Activated effector memory CD4-positive, alpha-beta T cell treated with Interleukin-2 at 50 U/mL for 16 hours (primary cell): ENCODE measurements around the gene SLC44A3.
A peak's percentile ranks its signal among the peaks of the same experiment; 100 is the strongest.
"Not testable (repeated sequence)": the region's sequence is repeated elsewhere in the genome, so short reads cannot be mapped to it uniquely, and the experiment has no call there.

Experiments
- DNase-seq: peaks from one replicate; pipeline ENCODE4 v3.0.0-alpha.2; 2020

Gene SLC44A3

DNA sequence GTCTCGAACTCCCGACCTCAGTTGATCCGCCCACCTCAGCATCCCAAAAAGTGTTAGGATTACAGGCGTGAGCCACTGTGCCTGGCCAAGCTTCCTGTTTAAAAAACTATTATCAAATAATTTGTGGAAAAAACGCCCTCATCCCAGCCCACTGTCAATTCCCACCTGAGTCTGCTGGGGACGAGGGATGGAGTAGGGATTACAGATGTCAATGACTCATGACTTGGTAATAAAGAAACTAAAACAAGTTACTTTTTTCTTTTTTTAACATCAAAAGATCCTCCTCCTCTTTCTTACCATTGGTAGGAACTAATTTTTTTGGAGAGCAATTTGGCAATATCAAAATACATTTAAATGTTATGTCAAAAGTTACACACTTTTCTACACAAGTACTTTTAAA lies 97.1 kb downstream of the SLC44A3 start:
- no peak for DNase-seq

DNA sequence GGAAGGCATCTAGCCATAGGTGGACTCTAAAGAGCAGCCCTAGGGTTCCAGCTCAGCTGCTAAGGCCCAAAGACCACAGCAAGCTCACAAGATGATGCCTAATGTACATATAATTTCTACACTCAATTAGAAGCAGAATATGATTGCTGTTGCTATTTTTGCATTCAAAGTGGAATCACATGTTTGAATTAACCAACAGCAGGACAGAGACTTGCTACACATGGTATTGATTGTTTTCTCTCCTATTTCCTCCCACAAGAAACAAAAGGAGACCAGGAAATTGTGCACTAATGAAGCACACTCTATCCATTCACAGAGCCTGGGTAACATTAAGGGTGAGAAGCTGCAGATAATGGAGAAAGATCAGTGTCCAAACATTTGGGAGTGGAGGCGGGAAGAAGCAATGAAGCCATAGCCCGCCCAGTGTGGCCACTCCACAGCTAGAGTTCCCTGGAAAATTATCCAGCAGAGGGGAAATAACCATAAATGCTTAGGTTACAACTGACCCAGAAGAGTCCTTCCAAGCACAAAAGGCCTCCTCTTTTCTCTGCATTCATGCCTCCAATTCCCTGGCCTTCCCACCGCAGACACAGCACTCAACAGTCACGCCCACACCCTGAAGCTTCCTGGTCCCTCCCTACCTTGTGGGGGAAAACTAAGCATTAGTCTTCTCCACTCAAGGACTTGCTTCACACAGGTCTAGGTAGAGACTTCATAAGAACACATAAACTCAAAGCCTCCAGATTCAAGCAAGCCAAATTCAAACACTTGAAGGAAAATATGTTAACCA lies 99.3 kb downstream of the SLC44A3 start:
- no peak for DNase-seq

DNA sequence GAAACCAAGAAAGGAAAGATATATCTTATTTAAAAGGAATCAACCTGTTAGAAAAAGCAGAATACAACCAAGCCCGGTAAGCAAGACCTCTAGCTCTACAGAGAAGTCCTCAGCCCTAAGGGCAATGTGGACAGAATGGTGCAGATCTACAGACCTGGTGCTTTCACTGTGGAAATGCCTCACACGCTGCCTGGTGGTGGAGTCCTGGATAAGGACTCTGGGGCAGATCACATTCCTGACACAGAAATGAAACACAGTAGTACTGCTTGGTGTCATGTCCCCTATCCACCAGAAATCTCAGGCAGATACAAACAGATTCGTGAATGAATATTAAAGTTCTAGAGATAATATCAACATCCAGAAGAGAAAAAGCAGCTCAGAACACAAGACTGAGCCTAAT lies 99.9 kb downstream of the SLC44A3 start:
- DNase-seq, result no peak

DNA sequence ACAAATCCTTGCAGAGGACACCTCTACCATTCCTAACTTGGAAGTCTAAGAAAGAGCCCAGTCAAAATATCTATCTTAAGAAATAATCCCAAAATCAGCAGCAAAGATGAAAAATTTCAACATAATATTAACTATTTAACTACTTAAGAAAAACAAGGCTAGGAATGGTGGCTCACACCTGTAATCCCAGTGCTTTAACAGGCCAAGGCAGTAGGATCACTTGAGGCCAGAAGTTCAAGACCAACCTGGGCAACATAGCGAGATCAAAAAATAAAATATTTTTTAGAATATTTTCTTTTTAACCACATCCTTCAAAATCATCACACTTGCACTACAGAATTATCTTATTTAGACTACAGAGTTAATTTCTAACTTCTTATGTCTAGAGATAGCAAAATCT lies 101.8 kb downstream of the SLC44A3 start:
- no peak for DNase-seq

DNA sequence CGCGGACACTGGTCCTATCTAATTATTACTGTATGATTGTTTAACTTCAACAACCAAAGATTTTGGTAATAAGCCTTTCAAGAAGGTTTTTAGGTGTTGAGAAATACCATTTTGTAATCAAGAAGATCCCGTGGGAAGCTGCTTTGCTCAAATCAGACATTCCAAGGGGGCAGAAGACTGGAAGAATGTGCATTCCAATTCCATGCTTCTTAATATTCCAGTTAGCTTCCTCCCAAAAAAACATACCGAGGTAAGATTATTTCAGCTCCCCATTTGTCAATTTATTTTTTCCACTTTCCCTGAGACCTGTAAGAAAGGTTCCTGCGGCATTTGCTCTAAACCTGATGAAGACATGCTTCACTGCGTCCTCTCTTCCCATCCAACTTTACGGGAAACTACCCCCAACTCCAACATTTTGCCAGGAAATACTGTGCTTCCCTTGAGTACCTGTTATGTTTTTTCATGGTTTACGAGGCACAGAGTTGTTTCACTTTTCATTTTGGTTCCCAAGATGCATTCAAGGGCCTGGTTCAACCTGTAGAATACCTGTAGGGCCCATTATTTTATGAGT lies 102.7 kb downstream of the SLC44A3 start:
- no peak for DNase-seq

DNA sequence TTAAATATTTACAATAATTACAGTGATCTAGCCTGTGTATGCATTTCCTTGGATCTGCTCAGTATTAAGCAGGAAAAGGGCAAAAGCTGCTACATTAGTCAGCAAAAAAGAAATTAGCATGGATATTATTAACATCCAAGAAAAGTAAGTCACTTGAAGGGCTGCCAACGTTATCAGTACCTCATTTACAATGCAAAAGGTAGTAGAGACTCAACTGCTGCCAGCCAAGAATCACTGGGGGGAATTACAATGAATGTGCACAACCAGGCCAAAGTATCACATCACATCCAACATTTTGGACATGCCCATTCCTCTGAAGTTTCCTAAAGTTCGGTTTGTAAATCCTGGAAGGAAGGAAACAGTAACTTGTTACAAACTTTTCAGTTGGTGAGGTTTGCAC lies 104.8 kb downstream of the SLC44A3 start:
- DNase-seq, result no peak

DNA sequence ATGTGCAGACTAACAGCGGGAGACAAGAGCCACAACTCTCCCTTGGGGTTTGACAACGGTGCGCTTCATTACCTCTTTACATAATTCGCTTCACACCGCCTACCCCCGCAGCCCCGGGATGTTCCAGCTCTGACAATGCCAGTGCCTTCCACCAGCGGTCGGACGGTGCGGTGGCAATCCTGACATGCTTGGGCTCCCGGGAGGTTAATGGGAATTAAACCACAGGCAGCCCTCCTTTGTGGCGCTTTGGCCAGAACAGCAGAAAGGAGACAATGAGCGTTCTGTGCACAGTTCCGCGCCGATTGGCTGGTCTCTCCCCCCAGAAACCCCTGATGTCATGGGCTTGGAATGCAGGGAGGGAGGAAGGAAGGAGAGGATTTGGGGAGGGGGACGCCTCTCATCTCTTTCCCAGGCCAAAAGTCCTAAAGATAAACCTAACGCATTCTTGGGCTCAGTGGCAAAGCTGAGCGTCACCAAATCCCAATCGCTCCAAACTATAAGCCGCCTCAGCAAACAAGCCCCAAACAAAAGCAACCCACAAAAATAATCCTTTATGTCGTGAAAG lies 105.5 kb downstream of the SLC44A3 start:
- no peak for DNase-seq

DNA sequence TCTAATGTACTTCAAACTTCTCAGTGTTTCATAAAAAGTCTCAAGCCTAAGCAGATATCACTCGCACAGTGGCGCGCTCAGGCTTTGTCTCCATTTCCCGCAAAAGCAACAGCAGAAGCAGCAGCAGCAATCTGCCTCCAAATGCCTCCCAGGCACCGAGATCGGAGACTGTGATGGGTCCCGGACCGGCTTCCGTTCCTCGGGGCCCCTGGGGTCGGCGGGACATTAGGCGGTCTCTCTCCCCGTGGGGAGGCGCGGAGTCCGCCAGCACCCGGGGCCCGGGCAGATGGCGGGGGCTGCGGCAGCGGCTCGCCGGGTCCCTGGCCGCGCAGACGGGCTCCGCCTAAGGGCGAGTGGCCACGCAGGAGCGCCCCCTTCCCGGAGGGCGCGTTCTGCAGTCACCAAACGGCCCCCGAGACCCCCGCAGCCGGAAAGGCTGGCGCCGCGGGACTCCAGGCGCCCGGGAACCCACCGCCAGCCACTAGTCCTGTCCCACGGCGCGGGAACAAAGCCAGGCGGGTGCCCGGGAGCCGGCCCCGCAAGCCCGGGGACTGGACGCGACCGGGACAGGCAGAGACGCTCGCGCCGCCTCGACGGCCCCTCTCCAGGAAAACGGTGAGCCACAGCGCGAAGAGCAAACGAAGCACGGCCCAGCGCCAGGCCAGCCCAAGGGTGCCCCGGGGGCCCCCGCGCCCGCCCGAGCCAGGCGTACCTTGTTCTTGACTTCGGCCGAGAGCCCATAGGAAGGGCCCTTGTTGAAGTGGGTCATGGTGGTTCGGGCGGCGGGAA lies 106.2 kb downstream of the SLC44A3 start:
- no peak for DNase-seq

DNA sequence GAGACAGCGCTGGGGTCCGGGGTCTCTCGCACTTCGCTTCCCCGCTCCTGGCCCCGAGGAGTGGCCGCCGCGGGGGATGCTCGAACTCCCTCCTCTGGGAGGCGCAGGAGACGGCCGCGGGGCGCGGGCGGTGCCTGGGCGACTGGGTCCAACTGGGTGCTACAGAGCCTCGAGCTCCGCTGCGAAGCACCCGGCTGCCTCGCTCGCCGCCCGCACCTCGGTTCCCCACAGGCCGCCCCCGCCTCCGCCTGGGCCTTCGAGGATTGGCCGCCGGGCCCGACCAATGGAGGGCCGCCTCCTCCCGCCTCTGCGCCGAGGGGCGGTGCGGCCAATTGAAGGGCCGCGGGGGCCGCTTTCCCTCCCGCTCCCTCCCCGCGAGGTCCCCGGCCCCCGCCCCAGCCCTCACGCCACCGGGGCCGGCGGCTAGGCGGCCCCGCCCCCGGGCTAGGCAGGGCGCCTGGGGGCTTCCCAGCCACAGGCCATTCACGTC lies 106.8 kb downstream of the SLC44A3 start, which contains the start of gene CNN3:
TSS of gene CNN3 (minus strand) at position 196 of the 490 bp plus-strand sequence. CDS start 216 bp downstream, outside the sequence.
- peak; percentile 19 for DNase-seq

DNA sequence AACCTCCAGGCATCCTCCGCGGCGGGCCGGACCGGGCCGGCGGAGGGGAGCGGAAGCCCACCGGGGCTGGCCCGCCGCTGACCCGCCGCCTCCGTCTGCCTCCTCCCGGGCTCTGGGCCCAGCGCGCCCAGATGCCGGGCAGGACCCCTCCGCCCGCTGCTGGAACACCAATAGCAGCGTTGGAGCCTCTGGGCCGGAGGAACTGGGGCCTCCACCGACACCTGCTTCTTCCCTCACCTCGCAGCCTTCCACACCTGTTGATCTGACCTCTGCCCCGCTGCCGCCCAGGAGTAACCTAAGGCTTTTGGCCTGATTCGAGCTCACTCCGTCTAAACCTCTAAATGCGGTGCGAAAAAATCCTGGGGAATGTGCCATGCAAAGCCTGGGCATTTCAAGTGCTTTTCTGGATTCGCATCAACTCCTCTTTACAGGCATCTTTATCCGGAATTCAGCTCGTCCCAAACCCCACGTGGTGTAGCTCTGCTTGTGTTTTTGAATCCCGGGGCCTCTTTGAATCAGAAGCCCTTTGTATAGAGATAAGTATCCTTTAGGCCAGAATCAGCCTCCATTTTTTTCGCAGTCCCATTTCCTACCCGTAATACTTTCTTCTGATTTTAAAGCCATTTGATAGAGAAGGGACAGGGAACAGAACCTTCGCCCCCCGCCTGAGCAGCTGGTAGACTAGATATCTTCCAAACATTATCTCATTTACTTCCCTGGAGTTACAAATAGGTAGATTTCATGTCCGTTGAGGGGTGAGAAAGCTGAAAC lies 107.4 kb downstream of the SLC44A3 start:
- DNase-seq, result no peak

DNA sequence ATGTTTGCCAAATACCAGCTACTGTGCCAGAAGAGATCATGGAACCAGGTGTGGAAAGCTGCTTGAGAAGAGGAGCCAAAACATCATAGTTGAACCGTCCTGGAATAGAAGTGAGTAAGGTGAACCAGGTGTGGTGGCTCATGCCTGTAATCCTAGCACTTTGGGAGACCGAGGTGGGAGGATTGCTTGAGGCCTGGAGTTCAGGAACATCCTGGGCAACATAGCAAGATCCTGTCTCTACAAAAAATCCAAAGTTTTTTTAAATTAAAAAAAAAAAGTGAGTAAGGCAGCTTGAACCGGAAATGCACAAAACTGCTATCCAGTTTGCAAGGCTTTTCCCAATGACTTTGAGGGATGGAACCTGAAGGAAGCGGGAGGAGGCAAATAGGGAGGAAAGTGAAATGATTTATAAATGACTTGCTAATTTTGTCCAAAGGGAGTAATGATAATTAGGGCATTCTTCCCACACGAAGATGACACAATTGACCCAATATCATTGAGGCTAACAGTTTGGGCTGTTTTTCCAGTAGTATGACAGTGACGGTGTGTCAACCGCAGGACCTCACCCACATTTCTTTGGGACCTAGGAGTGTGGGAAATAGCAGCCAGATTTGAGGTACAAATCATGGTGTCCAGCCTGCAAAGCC lies 108.3 kb downstream of the SLC44A3 start:
- DNase-seq, result no peak

DNA sequence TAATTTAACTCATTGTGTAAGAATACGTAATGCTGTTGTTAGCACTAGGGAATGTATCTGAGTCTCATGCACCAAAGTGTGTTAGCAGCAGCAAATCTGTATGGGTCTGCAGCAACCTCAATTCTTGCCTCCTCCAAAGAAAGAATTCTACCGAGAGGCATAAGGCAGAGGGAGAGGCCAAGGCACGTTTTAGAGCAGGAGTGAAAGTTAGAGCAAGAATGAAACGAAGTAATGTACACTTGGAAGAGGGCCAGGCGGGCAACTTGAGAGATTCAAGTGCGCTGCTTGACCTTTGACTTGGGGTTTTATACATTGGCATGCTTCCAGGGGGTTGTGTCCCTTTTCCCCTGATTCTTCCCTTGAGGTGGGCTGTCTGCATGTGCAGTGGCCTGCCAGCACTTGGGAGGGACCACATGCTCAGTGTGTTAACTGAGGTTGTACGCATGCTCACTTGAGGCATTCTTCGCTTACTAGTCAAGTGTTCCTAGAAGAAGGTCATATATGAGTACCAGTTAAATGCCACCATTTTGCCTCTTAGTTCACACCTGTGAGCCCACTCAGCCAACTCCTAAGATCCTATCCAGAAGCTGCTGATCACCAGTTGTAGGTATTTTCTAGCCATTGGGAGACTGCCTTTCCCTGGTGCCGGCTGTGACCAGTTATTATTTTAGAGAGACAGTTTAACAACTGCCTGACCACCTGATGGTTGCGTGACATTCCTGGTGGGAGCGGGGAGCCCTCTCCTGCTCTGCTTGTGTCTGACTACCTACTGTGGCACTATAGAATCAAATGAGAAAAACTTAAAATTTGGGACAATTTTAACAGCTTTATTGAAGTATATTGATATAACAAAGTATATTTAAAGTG lies 109.4 kb downstream of the SLC44A3 start:
- DNase-seq, result no peak

DNA sequence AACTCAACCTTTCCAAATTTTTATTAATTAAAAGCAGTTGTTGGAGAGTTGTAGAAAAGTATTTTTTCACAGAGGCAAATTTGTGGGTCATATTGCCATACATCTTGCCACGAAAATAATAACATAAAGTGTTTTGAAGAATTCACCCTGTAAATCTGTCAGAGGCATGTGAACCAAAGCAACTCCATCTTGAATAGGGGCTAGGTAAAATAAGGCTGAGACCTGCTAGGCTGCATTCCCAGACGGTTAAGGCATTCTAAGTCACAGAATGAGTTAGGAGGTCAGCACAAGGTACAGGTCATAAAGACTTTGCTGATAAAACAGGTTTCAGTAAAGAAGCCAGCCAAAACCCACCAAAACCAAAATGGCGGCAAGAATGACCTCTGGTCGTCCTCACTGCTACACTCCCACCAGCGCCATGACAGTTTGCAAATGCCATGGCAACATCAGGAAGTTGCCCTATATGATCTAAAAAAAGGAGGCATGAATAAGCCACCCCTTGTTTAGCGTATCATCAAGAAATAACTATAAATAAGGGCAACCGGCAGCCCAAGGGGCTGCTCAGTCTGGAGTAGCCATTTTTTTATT lies 111.2 kb downstream of the SLC44A3 start:
- DNase-seq, result no peak

DNA sequence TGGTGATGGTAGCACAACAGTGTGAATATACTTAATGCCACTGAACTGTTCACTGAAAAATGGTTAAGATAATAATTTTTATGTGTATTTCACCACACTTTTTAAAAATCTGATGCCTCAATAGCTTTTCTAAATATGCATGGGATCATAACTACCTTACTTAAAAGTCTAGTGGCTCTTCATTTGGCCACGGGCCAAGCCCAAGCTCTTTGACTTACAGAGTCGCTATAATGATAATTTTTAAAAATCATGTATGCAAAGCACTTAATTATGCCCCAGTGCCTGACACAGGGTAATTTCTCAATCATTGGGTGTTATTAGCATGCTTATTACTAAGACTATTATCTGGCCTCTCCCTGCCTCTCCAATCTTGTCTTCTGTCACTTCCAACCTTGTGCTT lies 114.4 kb downstream of the SLC44A3 start:
- DNase-seq, result no peak

DNA sequence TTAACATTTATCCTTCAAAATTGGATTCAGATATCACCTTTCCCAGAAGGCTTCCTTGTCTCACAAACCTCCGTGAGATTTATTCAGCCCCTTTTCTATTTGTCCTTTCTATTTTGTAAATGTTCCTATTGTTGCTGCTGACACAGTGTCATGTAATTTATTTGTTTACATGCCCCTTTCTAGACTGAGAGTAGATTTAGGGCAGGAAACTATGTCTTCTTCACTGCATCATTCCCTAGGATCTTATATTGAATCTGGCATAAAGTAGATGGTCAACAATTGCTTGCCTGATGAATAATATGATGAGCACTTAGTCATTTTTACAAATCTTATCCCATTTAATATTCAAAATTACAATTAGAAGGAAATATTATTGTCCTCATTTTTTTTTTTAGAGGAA lies 114.9 kb downstream of the SLC44A3 start:
- DNase-seq, result no peak

DNA sequence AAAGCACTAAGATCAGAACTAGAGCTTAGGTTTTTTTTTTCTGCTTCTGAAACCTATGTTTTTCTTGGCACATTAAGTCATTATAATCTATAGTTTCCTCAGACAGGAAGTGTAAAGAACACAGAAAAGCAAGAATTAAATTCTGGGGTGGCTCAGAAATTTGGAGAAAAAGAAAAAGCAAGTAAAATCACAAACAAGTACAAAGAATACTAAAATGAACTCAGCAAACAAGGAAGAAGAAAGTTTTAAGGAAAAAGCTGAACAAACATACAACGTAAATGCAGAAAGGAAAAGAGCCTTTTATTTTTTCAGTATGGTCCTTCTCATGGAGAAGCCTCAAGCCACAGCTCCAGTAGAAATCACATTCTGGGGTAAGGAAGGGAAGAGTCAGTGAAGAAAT lies 115.3 kb downstream of the SLC44A3 start:
- no peak for DNase-seq

DNA sequence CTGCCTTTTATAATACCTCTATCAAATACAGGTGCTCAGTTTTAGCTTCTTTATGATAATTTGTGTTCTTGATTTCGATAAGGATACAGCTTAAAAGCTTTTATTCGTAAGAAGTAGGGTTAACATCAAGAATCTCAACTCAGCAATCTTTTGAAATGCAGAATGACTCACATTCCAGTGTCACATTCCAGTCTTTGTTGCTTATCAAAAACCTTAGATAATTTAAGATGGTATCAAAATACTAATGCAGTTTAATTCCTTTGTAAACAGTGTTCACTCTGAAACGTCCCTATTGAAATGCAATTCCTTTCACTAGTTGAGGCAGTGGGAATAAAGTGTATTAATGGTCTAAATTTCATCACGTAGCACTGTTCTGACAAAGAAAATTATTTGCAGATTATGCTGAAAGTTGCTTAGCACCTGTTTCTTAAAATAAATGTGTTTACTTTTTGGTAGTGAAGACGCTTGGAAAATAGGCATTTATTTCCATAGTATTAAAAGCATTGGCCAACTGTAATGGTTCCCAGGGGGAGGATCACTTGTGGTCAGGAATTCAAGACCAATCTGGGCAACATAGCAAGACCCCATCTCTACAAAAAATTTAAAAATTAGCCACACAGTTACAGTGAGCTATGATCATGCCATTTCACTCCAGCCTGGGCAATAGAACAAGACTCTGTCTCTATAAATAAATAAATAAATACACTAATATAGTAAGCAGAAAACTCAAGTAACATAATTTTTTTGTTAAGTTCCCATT lies 116.9 kb downstream of the SLC44A3 start:
- no peak for DNase-seq

DNA sequence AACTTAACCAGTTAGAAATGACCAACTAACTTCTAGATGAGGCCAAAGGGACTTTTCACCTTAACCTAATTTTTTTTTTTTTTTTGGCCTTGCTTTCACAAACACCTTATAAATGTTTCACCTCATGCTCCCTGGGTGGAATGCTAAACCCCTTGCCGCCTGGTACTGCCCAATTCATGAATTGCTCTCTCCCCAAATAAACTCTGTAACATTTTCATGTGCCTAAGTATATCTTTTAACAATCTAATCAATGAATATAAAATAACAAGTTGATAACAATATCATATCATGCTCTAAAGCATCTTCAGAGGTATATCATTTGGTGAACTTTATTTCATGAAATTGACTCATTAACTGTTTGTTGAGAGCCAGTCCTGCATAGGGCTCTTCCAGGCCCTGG lies 117.7 kb downstream of the SLC44A3 start:
- no peak for DNase-seq

DNA sequence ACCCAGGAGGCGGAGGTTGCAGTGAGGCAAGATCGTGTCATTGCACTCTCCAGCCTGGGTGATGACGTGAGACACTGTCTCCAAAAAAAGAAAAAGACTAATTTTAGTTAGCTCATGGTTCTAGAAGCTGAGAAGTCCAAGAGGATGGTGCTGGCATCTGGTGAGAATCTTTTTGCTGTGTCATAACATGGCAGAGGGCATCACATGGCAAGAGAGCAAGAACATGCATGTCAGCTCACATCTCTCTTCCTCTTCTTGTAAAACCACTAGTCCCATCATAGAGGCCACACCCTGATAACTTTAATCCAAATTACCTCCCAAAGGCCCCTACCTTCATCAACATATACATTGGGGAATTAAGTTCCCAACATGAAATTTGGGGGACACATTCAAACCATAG lies 120.6 kb downstream of the SLC44A3 start:
- DNase-seq, result no peak

DNA sequence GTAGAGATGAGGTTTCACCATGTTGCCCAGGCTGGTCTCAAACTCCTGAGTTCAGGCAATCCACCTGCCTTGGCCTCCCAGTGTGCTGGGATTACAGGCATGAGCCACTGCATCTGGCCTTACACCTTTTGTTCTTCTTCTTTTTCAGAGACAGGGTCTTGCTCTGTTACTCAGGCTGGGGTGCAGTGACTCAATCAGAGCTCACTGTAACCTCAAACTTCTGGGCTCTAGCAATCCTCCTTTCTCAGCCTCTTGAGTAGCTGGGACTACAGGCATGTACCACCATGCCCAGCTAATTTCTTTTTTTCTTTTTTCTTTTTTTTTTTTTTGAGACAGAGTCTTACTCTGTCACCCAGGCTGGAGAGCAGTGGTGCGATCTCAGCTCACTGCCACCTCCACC lies 121.3 kb downstream of the SLC44A3 start:
- not testable (repeated sequence) for DNase-seq
